K562 (cell line): Measurements from ENCODE around the gene CNTD1. TPM values are rescaled to one million over a fixed set of nuclear protein-coding genes. Genes with fewer than 3 reads are reported as not detected.

Experiments
- CEBPG ChIP-seq, 3 experiments: fragments of 200-800 bp in 1 of 3; sonication (Bioruptor generic) in 1 of 3; sonication (generic) in 1 of 3; formaldehyde crosslinking in 1 of 3; IDR thresholded peaks in 2 of 3; conservative IDR thresholded peaks in 1 of 3; 2 replicates each; pipeline versions ENCODE4 v1.6.1 to v1.8.0; 2016 to 2022; ENCODE audit warnings: missing compliant biosample characterization in 2 of 3, missing genetic modification characterization in 2 of 3, mild to moderate bottlenecking in 1 of 3, missing genetic modification reagents in 1 of 3
- GATAD2B ChIP-seq: fragments of 450-650 bp; IDR thresholded peaks from 2 replicates; pipeline ENCODE4 v1.6.1; 2017; ENCODE audit warnings: mild to moderate bottlenecking, borderline replicate concordance
- GTF2E2 ChIP-seq: fragments of 200-800 bp; sonication (Bioruptor generic); IDR thresholded peaks from 2 replicates; pipeline ENCODE4 v1.6.1; 2016; ENCODE audit warnings: missing genetic modification characterization, missing compliant biosample characterization
- LARP7 ChIP-seq: fragments of 450-650 bp; IDR thresholded peaks from 2 replicates; pipeline ENCODE4 v1.6.1; 2016
- MTA2 ChIP-seq: fragments of 450-650 bp; IDR thresholded peaks from 2 replicates; pipeline ENCODE4 v1.6.1; 2016; ENCODE audit warnings: low read depth
- MYBL2 ChIP-seq, 2 experiments: fragments of 450-650 bp in 1 of 2; sonication (generic) in 1 of 2; formaldehyde crosslinking in 1 of 2; IDR thresholded peaks; 2 replicates each; pipeline versions ENCODE4 v1.6.1 to v1.8.1; 2017 to 2022; ENCODE audit warnings: borderline replicate concordance in 1 of 2, inconsistent platforms in 1 of 2, low read depth in 1 of 2, mild to moderate bottlenecking in 1 of 2, missing genetic modification reagents in 1 of 2, moderate library complexity in 1 of 2
- NCOA4 ChIP-seq: fragments of 450-650 bp; IDR thresholded peaks from 2 replicates; pipeline ENCODE4 v1.6.1; 2018; ENCODE audit warnings: mild to moderate bottlenecking; ENCODE audit not compliant: partially characterized antibody
- POLR2B ChIP-seq: fragments of 450-650 bp; IDR thresholded peaks from 2 replicates; pipeline ENCODE4 v1.6.1; 2018; ENCODE audit warnings: low read depth; ENCODE audit not compliant: partially characterized antibody
- RUNX1 ChIP-seq: sonication (generic); IDR thresholded peaks from 2 replicates; pipeline ENCODE4 v1.6.1; 2016; ENCODE audit warnings: antibody characterized with exemption, low read depth
- SMAD4 ChIP-seq: fragments of 250-450 bp; sonication (Bioruptor Pico); conservative IDR thresholded peaks from 2 replicates; pipeline ENCODE4 v1.8.0; 2021; ENCODE audit warnings: inconsistent platforms, mild to moderate bottlenecking, moderate library complexity
- SNRNP70 ChIP-seq: fragments of 200-400 bp; formaldehyde crosslinking; optimal IDR thresholded peaks from 2 replicates; pipeline ENCODE3; 2017; ENCODE audit warnings: low read depth, low read length
- SOX6 ChIP-seq: fragments of 450-650 bp; IDR thresholded peaks from 2 replicates; pipeline ENCODE4 v1.6.1; 2014; ENCODE audit warnings: mild to moderate bottlenecking
- ZKSCAN8 ChIP-seq: fragments of 200-800 bp; sonication (Bioruptor generic); IDR thresholded peaks from 2 replicates; pipeline ENCODE4 v1.6.1; 2016; ENCODE audit warnings: missing genetic modification characterization, missing compliant biosample characterization
- ZNF407 ChIP-seq: fragments of 450-650 bp; IDR thresholded peaks from 2 replicates; pipeline ENCODE4 v1.6.1; 2016; ENCODE audit warnings: low read depth
- ZNF449 ChIP-seq: fragments of 250-450 bp; sonication (Bioruptor Pico); IDR thresholded peaks from 2 replicates; pipeline ENCODE4 v1.8.0; 2022; ENCODE audit warnings: moderate library complexity, mild to moderate bottlenecking, inconsistent platforms
- ZNF584 ChIP-seq: fragments of 200-800 bp; sonication (Bioruptor generic); IDR thresholded peaks from 2 replicates; pipeline ENCODE4 v1.6.1; 2016; ENCODE audit warnings: low read depth, mild to moderate bottlenecking, missing genetic modification characterization, missing compliant biosample characterization
- polyA plus RNA-seq, 8 experiments: library from polyadenylated mRNA; depleted of rRNA in 4 of 8; stranded (reverse) in 5 of 8; unstranded in 3 of 8; fragments of >200 nt; fragmentation: Nextera tagmentation in 2 of 8; fragmentation: Illumina TruSeq in 1 of 8; extraction: Ambion mirVana in 2 of 8; extraction: Trizol in 1 of 8; gene quantifications; 2 replicates each; pipeline versions ENCODE4 v1.2.1 to v1.2.3, GENCODE V29; 2011 to 2014; ENCODE audit warnings: inconsistent platforms in 1 of 8, missing spikeins in 1 of 8
- total RNA-seq, 7 experiments: library from RNA; depleted of rRNA in 6 of 7; stranded (reverse); fragments of >200 nt in 6 of 7; fragmentation: Illumina TruSeq in 2 of 7; extraction: Trizol in 2 of 7; gene quantifications; 2 replicates each; pipeline versions ENCODE4 v1.2.1 to v1.2.3, GENCODE V29; 2011 to 2021; ENCODE audit warnings: low replicate concordance in 1 of 7

CNTD1 gene
- total and polyA plus RNA-seq, 9 of the 15 experiments (the other 6 are each of a cell fraction or from before 2014, with no cell fraction given): 0.12 to 0.86 (median 0.41) TPM; not detected in 1

DNA sequence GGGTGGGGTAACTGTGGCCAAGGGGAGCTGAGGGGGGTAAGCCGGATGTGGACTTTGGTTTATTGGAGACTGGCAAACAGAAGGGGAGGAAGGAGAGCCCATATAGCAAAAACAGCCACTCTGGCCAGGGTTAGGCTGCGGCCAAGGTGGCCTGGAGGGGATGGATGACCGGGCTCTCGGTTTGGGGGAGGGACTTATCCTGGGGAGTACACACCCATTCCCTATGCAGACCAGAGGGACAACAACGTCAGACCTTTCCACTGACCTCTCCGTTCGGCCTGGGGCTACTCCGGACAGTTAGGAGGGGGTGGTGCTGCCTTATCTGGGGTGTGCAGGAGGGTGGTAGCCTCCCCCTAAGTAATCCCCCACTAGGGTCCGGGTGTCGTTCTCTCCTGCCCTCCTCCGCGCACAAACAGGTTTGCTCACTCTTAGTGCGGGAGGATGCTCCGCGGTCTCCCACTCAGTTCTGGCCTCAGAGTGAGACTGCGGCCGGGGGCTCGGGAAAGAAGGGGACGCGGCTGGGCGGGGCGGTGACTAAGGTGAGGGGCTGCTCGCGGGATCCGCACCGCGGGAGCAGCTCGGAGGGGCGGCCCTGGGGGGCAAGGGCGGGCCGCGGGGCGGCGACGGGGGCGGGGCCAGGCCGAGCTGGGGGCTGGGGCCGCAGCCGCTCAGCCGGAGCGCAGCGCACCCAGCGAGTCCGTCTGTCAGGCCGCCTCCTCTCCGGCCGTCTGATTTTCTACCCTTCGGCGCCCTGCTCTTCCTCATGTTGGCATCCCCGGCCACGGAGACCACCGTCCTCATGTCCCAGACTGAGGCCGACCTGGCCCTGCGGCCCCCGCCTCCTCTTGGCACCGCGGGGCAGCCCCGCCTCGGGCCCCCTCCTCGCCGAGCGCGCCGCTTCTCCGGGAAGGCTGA is 18.5 kb upstream of the CNTD1 start, which contains the start of gene WNK4 (continued):
- TF ChIP-seq ZNF407 (no peak), POLR2B (peak; percentile 76), LARP7 (no peak), SNRNP70 (no peak), GATAD2B (peak; percentile 89), ZNF449 (CRISPR knock-in tag) (no peak), SOX6 (peak; percentile 77), MTA2 (peak; percentile 86), CEBPG (CRISPR knock-in tag; IDR thresholded peaks at IDR 0.05) (no peak), CEBPG (tag; conservative IDR thresholded peaks at IDR 0.05 in 1 of 2, IDR thresholded peaks at IDR 0.05 in 1 of 2) (no peak), ZNF584 (CRISPR knock-in tag) (no peak), ZKSCAN8 (CRISPR knock-in tag) (no peak), RUNX1 (peak; percentile 93), NCOA4 (no peak), MYBL2 (IDR thresholded peaks at IDR 0.05; ENCODE audit: low read depth) (no peak), MYBL2 (CRISPR knock-in tag; IDR thresholded peaks at IDR 0.05; ENCODE audit: borderline replicate concordance) (no peak), GTF2E2 (tag) (no peak), SMAD4 (CRISPR knock-in tag) (peak; percentile 76)
